A549 (cell line): ENCODE results near the gene TOMM40. TPM values are rescaled to one million over a fixed set of nuclear protein-coding genes. Genes with fewer than 3 reads are reported as not detected.
A peak's percentile ranks its signal among the peaks of the same experiment; 100 is the strongest.

Experiments
- ATAC-seq, 2 experiments: fragments of 200-7000 bp in 1 of 2; fragments of >200 bp in 1 of 2; cut with Nextera tagmentation in 1 of 2; cut with Tn5 transposase in 1 of 2; 3 replicates each; pipeline versions ENCODE4 v1.8.0 to v1.9.1; 2018 to 2020; ENCODE audit warnings: mild to moderate bottlenecking in 1 of 2, moderate library complexity in 1 of 2
- CTCF ChIA-PET: fragments of 300-600 bp; sonication (Branson Sonifier 250); formaldehyde crosslinking; extraction: SDS; loops from one replicate; lab custom pipeline; 2021; ENCODE audit warnings: antibody characterized with exemption, inconsistent platforms; lab: Yijun Ruan, JAX
- POLR2A ChIA-PET: fragments of 350-600 bp; formaldehyde crosslinking; extraction: SDS; loops from one replicate; lab custom pipeline; 2021; ENCODE audit warnings: antibody characterized with exemption, inconsistent platforms; lab: Yijun Ruan, JAX
- DNase-seq, 2 experiments: peaks; one replicate each; pipeline versions ENCODE4 v3.0.0 to v3.0.0-alpha.2; 2011 to 2016; ENCODE audit warnings: low read depth in 1 of 2, low spot score in 1 of 2
- FAIRE-seq: peaks from 2 replicates; lab custom pipeline; 2011; peaks lifted over from hg19 to GRCh38; lab: Jason Lieb, UNC
- H3K27ac ChIP-seq, 2 experiments: fragments of >200 bp; sonication (Bioruptor Twin); formaldehyde crosslinking; 3 replicates each; pipeline ENCODE4 v1.5.1; 2016 to 2017
- H3K4me1 ChIP-seq: fragments of >200 bp; sonication (Bioruptor Twin); formaldehyde crosslinking; 3 replicates; pipeline ENCODE4 v1.6.1; 2016
- H3K4me2 ChIP-seq: fragments of >200 bp; sonication (Bioruptor Twin); formaldehyde crosslinking; 3 replicates; pipeline ENCODE4 v1.6.1; 2016
- H3K4me3 ChIP-seq: fragments of >200 bp; sonication (Bioruptor Twin); formaldehyde crosslinking; 3 replicates; pipeline ENCODE4 v1.5.1; 2016
- H3K9me3 ChIP-seq: fragments of >200 bp; sonication (Bioruptor Twin); formaldehyde crosslinking; 3 replicates; pipeline ENCODE4 v1.6.1; 2016
- ATOH8 ChIP-seq: fragments of 250-450 bp; sonication (Bioruptor Pico); IDR thresholded peaks from 2 replicates; pipeline ENCODE4 v1.5.0; 2020; ENCODE audit warnings: low read depth, mild to moderate bottlenecking, moderate library complexity
- GATA3 ChIP-seq: IDR thresholded peaks from 2 replicates; pipeline ENCODE4 v1.6.1; 2012; ENCODE audit warnings: borderline replicate concordance
- HDAC2 ChIP-seq: fragments of 200-600 bp; sonication (generic); IDR thresholded peaks from 2 replicates; pipeline ENCODE4 v1.6.1; 2016
- HEYL ChIP-seq: fragments of 250-450 bp; sonication (Bioruptor Pico); IDR thresholded peaks from 2 replicates; pipeline ENCODE4 v1.8.0; 2021; ENCODE audit warnings: mild to moderate bottlenecking, moderate library complexity
- HOXA7 ChIP-seq: fragments of 250-450 bp; sonication (Bioruptor Pico); IDR thresholded peaks from 2 replicates; pipeline ENCODE4 v1.5.0; 2020; ENCODE audit warnings: mild to moderate bottlenecking, moderate library complexity
- JUN ChIP-seq, 2 experiments: fragments of >200 bp; sonication (Bioruptor Twin); formaldehyde crosslinking; IDR thresholded peaks; 2 replicates in 1 of 2; 3 replicates in 1 of 2; pipeline ENCODE4 v1.6.1; 2016 to 2017
- JUNB ChIP-seq: fragments of >200 bp; sonication (Bioruptor Twin); formaldehyde crosslinking; IDR thresholded peaks from 2 replicates; pipeline ENCODE4 v1.6.1; 2016
- KDM5A ChIP-seq: fragments of 200-600 bp; sonication (generic); IDR thresholded peaks from 2 replicates; pipeline ENCODE4 v1.6.1; 2016; ENCODE audit warnings: antibody characterized with exemption, mild to moderate bottlenecking
- PHF8 ChIP-seq: fragments of 200-600 bp; sonication (generic); IDR thresholded peaks from 2 replicates; pipeline ENCODE4 v1.6.1; 2016; ENCODE audit warnings: low read depth, mild to moderate bottlenecking, antibody characterized with exemption, moderate library complexity, borderline replicate concordance
- POLR2A ChIP-seq: IDR thresholded peaks from 2 replicates; pipeline ENCODE4 v1.6.1; 2012; ENCODE audit warnings: mild to moderate bottlenecking, low read length
- RAD21 ChIP-seq, 2 experiments: fragments of >200 bp in 1 of 2; sonication (Bioruptor Twin) in 1 of 2; formaldehyde crosslinking in 1 of 2; IDR thresholded peaks in 1 of 2; conservative IDR thresholded peaks in 1 of 2; 2 replicates in 1 of 2; 3 replicates in 1 of 2; pipeline ENCODE4 v1.6.1; 2012 to 2018; ENCODE audit warnings: inconsistent platforms in 1 of 2
- SMC3 ChIP-seq: fragments of >200 bp; sonication (Bioruptor Twin); formaldehyde crosslinking; IDR thresholded peaks from 3 replicates; pipeline ENCODE4 v1.6.1; 2018; ENCODE audit warnings: inconsistent platforms
- SREBF2 ChIP-seq: fragments of 450-650 bp; IDR thresholded peaks from 2 replicates; pipeline ENCODE4 v1.6.1; 2014; ENCODE audit warnings: mild to moderate bottlenecking, moderate library complexity
- ZSCAN20 ChIP-seq: fragments of 250-450 bp; sonication (Bioruptor Pico); IDR thresholded peaks from 2 replicates; pipeline ENCODE4 v1.8.0; 2022; ENCODE audit warnings: mild to moderate bottlenecking, moderate library complexity
- WGBS: methylation state at CpG from one replicate; pipeline ENCODE4 v1.1.6; 2017; ENCODE audit errors: missing lambda C conversion rate; 5-methylcytosine and 5-hydroxymethylcytosine counted together
- polyA plus RNA-seq, 4 experiments: library from polyadenylated mRNA; depleted of rRNA in 3 of 4; stranded (reverse); fragments of >200 nt; fragmentation: RNase III in 1 of 4; extraction: RNeasy Plus Mini Kit Qiagen cat#74134 plus additional on column Dnase treatment in 1 of 4; gene quantifications; 2 replicates in 3 of 4; 3 replicates in 1 of 4; pipeline ENCODE4 v1.2.3, GENCODE V29; 2011 to 2017
- TF ChIP-seq, protein P1 (sequence below): fragments of >200 bp; sonication (Bioruptor Twin); formaldehyde crosslinking; IDR thresholded peaks from 3 replicates; pipeline ENCODE4 v1.5.1; 2016

Gene TOMM40
- polyA plus RNA-seq, 2 of the 4 experiments (the other 2 are of a cell fraction), result 92.7 to 180 TPM

DNA sequence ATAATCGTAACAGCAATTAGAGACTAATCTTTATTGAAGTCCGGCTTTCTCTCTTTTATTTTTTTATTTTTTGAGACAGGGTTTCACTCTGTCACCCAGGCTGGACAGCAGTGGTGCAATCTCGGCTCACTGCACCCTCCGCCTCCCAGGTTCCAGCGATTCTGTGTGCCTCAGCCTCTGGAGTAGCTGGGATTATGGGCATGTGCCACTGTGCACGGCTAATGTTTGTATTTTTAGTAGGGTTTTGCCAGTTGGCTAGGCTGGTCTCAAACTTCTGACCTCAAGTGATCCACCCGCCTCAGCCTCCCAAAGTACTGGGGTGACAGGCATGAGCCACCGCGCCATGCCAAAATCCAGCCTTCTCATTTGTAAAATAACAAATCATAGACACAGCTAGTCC, 58.5 kb downstream of the TOMM40 start:
- no peak overlapping the region for H3K27ac ChIP-seq
- H3K4me3 ChIP-seq, result no peak overlapping the region
- H3K4me2 ChIP-seq, result no peak overlapping the region
- ChIA-PET POLR2A (no interaction called here), CTCF (interaction anchor here (0.7 to 8.3 kb wide), 5 partner anchors 12 to 226 kb away, joined by 3 to 303 read pairs (median 4); partner anchors contain the start of genes APOC1 and APOE)
- ATAC-seq (no peak), FAIRE-seq (no peak), DNase-seq (no peak)
- no peaks in the 10 kb centered on the region for H3K9me3 ChIP-seq
- 87% methylated on average over 9 of the region's 9 CpGs for WGBS
- TF ChIP-seq JUNB, result no peak
- TF ChIP-seq ATOH8 (CRISPR knock-in tag), result no peak
- no peak for TF ChIP-seq HOXA7 (CRISPR knock-in tag)
- no peak for TF ChIP-seq ZSCAN20
- no peak for TF ChIP-seq SREBF2
- no peak for TF ChIP-seq POLR2A
- TF ChIP-seq PHF8, result no peak
- TF ChIP-seq HDAC2, result no peak
- H3K4me1 ChIP-seq, result peaks cover 7% of the 10 kb centered on the region

- DNase-seq (peak; percentile 85 to 94), FAIRE-seq (no peak), ATAC-seq (peak; percentile 36 to 58)
- ChIA-PET POLR2A (no interaction called here), CTCF (interaction anchor here (0.6 to 8.3 kb wide), 48 partner anchors 8 to 457 kb away, joined by 3 to 303 read pairs (median 4); partner anchors contain the start of genes APOC1, APOE, CLASRP and RELB)
- peak overlapping the region in 1 of 2 experiments; percentile 48; a peak in 3 of 6 replicates for H3K27ac ChIP-seq
- 0 out of 5 replicates have a peak, but pooled peaks of 1 of the 2 experiments have one; percentile 9 for TF ChIP-seq JUN (IDR thresholded peaks at IDR 0.05)
- TF ChIP-seq, protein P1, sequence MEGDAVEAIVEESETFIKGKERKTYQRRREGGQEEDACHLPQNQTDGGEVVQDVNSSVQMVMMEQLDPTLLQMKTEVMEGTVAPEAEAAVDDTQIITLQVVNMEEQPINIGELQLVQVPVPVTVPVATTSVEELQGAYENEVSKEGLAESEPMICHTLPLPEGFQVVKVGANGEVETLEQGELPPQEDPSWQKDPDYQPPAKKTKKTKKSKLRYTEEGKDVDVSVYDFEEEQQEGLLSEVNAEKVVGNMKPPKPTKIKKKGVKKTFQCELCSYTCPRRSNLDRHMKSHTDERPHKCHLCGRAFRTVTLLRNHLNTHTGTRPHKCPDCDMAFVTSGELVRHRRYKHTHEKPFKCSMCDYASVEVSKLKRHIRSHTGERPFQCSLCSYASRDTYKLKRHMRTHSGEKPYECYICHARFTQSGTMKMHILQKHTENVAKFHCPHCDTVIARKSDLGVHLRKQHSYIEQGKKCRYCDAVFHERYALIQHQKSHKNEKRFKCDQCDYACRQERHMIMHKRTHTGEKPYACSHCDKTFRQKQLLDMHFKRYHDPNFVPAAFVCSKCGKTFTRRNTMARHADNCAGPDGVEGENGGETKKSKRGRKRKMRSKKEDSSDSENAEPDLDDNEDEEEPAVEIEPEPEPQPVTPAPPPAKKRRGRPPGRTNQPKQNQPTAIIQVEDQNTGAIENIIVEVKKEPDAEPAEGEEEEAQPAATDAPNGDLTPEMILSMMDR, result peak; percentile 98
- no peak for TF ChIP-seq HEYL
- 0 out of 2 replicates have a peak, but pooled peaks have one; percentile 13 for TF ChIP-seq GATA3
- TF ChIP-seq KDM5A, result no peak
- TF ChIP-seq RAD21 (conservative IDR thresholded peaks at IDR 0.05 in 1 of 2, IDR thresholded peaks at IDR 0.05 in 1 of 2), result peak; percentile 81 to 89
- TF ChIP-seq SMC3, result peak; percentile 95
- H3K9me3 ChIP-seq, result no peaks in the 10 kb centered on the region
- no peak overlapping the region for H3K4me2 ChIP-seq
- H3K4me3 ChIP-seq, result no peak overlapping the region
- WGBS, result 44% methylated on average over 13 of the region's 13 CpGs
- peaks cover 13% of the 10 kb centered on the region for H3K4me1 ChIP-seq
Measured at GRCh38 chr19:44951179-44952159, 60.4 kb downstream of the TOMM40 start.

Other genes starting within 250 kb of the TOMM40 start
- gene PVR, start 247.3 kb upstream of the TOMM40 start, polyA plus RNA-seq (2011; rRNA removed), result 108 and 110 TPM in 2 replicates
- 86.2 to 98.1 TPM (median 90.3 TPM) in 3 replicates for gene PVR, start 247.3 kb upstream of the TOMM40 start, polyA plus RNA-seq (2017; fragmentation: RNase III; extraction: RNeasy Plus Mini Kit Qiagen cat#74134 plus additional on column Dnase treatment)
- 8.2 and 13.7 TPM in 2 replicates for gene CEACAM19, start 219.8 kb upstream of the TOMM40 start, polyA plus RNA-seq (2011; rRNA removed)
- 7.2 to 10.3 TPM (median 9.7 TPM) in 3 replicates for gene CEACAM19, start 219.8 kb upstream of the TOMM40 start, polyA plus RNA-seq (2017; fragmentation: RNase III; extraction: RNeasy Plus Mini Kit Qiagen cat#74134 plus additional on column Dnase treatment)
- not detected in 2 replicates for gene CEACAM16, start 192.1 kb upstream of the TOMM40 start, polyA plus RNA-seq (2011; rRNA removed)
- 0.08 to 0.11 TPM in 2 of 3 replicates, not detected in the other for gene CEACAM16, start 192.1 kb upstream of the TOMM40 start, polyA plus RNA-seq (2017; fragmentation: RNase III; extraction: RNeasy Plus Mini Kit Qiagen cat#74134 plus additional on column Dnase treatment)
- gene BCL3, start 142.5 kb upstream of the TOMM40 start, polyA plus RNA-seq (2011; rRNA removed), result 22.6 and 25.3 TPM in 2 replicates
- gene BCL3, start 142.5 kb upstream of the TOMM40 start, polyA plus RNA-seq (2017; fragmentation: RNase III; extraction: RNeasy Plus Mini Kit Qiagen cat#74134 plus additional on column Dnase treatment), result 49.6 to 80.7 TPM (median 72.1 TPM) in 3 replicates
- not detected in 2 replicates for gene CBLC, start 113.4 kb upstream of the TOMM40 start, polyA plus RNA-seq (2011; rRNA removed)
- gene CBLC, start 113.4 kb upstream of the TOMM40 start, polyA plus RNA-seq (2017; fragmentation: RNase III; extraction: RNeasy Plus Mini Kit Qiagen cat#74134 plus additional on column Dnase treatment), result not detected in 3 replicates
- gene BCAM, start 82.2 kb upstream of the TOMM40 start, polyA plus RNA-seq (2011; rRNA removed), result 15.2 and 18.4 TPM in 2 replicates
- 77.5 to 102 TPM (median 88.1 TPM) in 3 replicates for gene BCAM, start 82.2 kb upstream of the TOMM40 start, polyA plus RNA-seq (2017; fragmentation: RNase III; extraction: RNeasy Plus Mini Kit Qiagen cat#74134 plus additional on column Dnase treatment)
- 69.4 and 84.8 TPM in 2 replicates for gene NECTIN2, start 45.0 kb upstream of the TOMM40 start, polyA plus RNA-seq (2011; rRNA removed)
- gene NECTIN2, start 45.0 kb upstream of the TOMM40 start, polyA plus RNA-seq (2017; fragmentation: RNase III; extraction: RNeasy Plus Mini Kit Qiagen cat#74134 plus additional on column Dnase treatment), result 77.7 to 92.4 TPM (median 89.6 TPM) in 3 replicates
- 9.4 and 12.5 TPM in 2 replicates for gene APOE, start 14.5 kb downstream of the TOMM40 start, polyA plus RNA-seq (2011; rRNA removed)
- 16.2 to 31.9 TPM (median 20.2 TPM) in 3 replicates for gene APOE, start 14.5 kb downstream of the TOMM40 start, polyA plus RNA-seq (2017; fragmentation: RNase III; extraction: RNeasy Plus Mini Kit Qiagen cat#74134 plus additional on column Dnase treatment)
- 82.1 and 88.7 TPM in 2 replicates for gene APOC1, start 23.4 kb downstream of the TOMM40 start, polyA plus RNA-seq (2011; rRNA removed)
- 172 to 198 TPM (median 196 TPM) in 3 replicates for gene APOC1, start 23.4 kb downstream of the TOMM40 start, polyA plus RNA-seq (2017; fragmentation: RNase III; extraction: RNeasy Plus Mini Kit Qiagen cat#74134 plus additional on column Dnase treatment)
- not detected in 2 replicates for gene APOC4, start 51.0 kb downstream of the TOMM40 start, polyA plus RNA-seq (2011; rRNA removed)
- gene APOC4, start 51.0 kb downstream of the TOMM40 start, polyA plus RNA-seq (2017; fragmentation: RNase III; extraction: RNeasy Plus Mini Kit Qiagen cat#74134 plus additional on column Dnase treatment), result not detected in 3 replicates
- not detected in 2 replicates for gene APOC2, start 54.8 kb downstream of the TOMM40 start, polyA plus RNA-seq (2011; rRNA removed)
- gene APOC2, start 54.8 kb downstream of the TOMM40 start, polyA plus RNA-seq (2017; fragmentation: RNase III; extraction: RNeasy Plus Mini Kit Qiagen cat#74134 plus additional on column Dnase treatment), result 0.27 TPM in 1 of 3 replicates, not detected in the others
- gene CLPTM1, start 64.1 kb downstream of the TOMM40 start, polyA plus RNA-seq (2011; rRNA removed), result 96.5 and 99.3 TPM in 2 replicates
- 173 to 188 TPM (median 180 TPM) in 3 replicates for gene CLPTM1, start 64.1 kb downstream of the TOMM40 start, polyA plus RNA-seq (2017; fragmentation: RNase III; extraction: RNeasy Plus Mini Kit Qiagen cat#74134 plus additional on column Dnase treatment)
- 7.5 and 8.1 TPM in 2 replicates for gene RELB, start 110.2 kb downstream of the TOMM40 start, polyA plus RNA-seq (2011; rRNA removed)
- 9.6 to 15.1 TPM (median 9.6 TPM) in 3 replicates for gene RELB, start 110.2 kb downstream of the TOMM40 start, polyA plus RNA-seq (2017; fragmentation: RNase III; extraction: RNeasy Plus Mini Kit Qiagen cat#74134 plus additional on column Dnase treatment)
- 30.7 and 39.0 TPM in 2 replicates for gene CLASRP, start 147.8 kb downstream of the TOMM40 start, polyA plus RNA-seq (2011; rRNA removed)
- gene CLASRP, start 147.8 kb downstream of the TOMM40 start, polyA plus RNA-seq (2017; fragmentation: RNase III; extraction: RNeasy Plus Mini Kit Qiagen cat#74134 plus additional on column Dnase treatment), result 74.8 to 93.7 TPM (median 86.4 TPM) in 3 replicates
- gene ZNF296, start 185.2 kb downstream of the TOMM40 start, polyA plus RNA-seq (2011; rRNA removed), result 0.25 and 0.34 TPM in 2 replicates
- gene ZNF296, start 185.2 kb downstream of the TOMM40 start, polyA plus RNA-seq (2017; fragmentation: RNase III; extraction: RNeasy Plus Mini Kit Qiagen cat#74134 plus additional on column Dnase treatment), result 2.7 to 3.6 TPM (median 3.4 TPM) in 3 replicates
- gene GEMIN7, start 188.0 kb downstream of the TOMM40 start, polyA plus RNA-seq (2011; rRNA removed), result 42.2 and 49.2 TPM in 2 replicates
- gene GEMIN7, start 188.0 kb downstream of the TOMM40 start, polyA plus RNA-seq (2017; fragmentation: RNase III; extraction: RNeasy Plus Mini Kit Qiagen cat#74134 plus additional on column Dnase treatment), result 75.3 to 86.0 TPM (median 79.4 TPM) in 3 replicates
- 7.6 and 9.1 TPM in 2 replicates for gene PPP1R37, start 201.9 kb downstream of the TOMM40 start, polyA plus RNA-seq (2011; rRNA removed)
- 18.7 to 21.9 TPM (median 21.8 TPM) in 3 replicates for gene PPP1R37, start 201.9 kb downstream of the TOMM40 start, polyA plus RNA-seq (2017; fragmentation: RNase III; extraction: RNeasy Plus Mini Kit Qiagen cat#74134 plus additional on column Dnase treatment)